CD4-positive, alpha-beta T cell treated with Interleukin-17A for 1 hour (primary cell): ENCODE measurements around the gene DDX59.

Source experiments
- DNase-seq: peaks from one replicate; pipeline ENCODE4 v3.0.0-alpha.2; 2020

Gene DDX59

DNA sequence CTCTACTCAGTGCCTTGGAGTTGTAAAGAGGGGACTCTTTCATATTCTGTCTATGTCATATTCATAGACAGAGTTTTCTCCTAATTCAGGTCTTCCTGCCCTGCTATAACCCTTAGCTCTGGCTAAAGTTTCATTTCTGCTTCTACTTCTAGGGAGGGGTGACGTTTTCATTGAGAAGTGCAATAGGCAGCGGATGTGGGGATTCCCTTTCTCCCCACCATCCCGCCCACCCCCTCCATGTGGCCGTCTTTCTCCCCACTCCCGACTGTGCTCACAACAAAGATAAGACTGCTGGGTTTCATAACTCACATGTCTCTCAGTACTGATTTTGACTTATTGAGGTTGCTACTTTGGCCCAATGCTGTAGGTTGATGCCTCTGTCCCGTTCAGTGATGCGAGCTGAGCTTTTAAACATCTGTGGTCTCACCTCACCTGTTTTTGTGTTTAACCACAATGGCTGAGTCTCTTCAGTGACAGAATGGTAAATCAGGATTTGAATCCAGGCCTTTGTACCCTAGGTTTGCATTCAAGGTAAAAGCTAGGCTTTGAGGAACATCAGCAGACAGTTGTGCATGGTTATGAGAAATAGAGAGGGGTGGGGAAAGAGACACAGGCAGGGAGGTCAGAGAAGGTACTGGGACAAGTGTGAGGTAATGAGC is 41.4 kb downstream of the DDX59 start:
- DNase-seq, result peak; percentile 60

DNA sequence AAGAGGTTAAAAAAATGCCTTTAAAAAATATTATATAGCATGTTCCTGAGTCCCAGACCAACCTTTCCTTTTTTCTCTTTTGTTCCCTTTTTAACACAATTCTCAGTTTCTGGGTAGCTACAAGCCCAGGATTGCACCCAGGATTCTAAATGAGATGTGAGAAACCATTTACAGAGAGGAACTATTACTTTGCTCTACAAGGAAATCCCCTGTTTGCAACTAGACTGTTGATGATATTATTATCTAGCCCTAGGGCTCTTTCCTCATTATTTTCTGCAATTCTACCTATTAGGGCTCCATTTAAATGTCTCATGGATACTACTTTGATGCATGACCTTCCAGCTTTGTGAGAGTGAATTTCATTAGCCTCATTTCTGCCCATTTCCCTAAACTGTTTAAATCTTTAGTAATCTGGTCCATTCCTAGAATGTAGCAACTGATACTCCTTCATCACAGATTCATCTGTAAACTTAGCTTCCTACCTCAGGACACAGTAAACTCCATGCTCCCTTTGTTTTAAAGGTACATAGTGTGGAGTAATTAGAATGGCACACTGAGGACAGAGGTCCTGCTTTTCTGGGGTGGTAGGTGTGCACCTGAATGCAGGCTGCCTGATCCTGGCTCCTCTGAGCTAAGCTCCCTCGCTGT is 42.0 kb downstream of the DDX59 start:
- DNase-seq, result no peak

- DNase-seq, result no peak
Observed at GRCh38 chr1:200626853-200627534, 42.7 kb downstream of the DDX59 start.

DNA sequence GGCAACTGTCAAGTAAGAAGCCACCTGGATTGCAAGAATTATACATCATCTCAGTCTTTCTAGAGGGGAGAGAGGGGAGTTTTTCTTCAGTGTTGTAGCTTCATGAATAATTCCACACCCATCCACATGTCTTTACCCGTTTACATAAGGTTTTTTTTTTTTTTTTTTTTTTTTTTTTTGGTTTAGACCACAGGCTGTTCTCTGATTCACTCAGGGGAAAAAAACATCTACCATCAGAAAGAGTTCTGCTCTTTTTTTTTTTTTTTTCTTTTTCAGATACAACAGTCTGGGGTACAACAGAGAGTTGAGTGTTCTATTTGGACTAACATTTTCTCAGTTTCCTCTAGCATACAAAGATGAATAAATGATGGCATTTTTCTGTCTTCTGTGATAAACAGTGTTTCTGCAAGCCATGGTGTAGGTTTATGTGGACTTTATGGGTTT is 44.3 kb downstream of the DDX59 start:
- no peak for DNase-seq

GRCh38 chr1:200624679-200625335 is 44.9 kb downstream of the DDX59 start:
- DNase-seq, result no peak

DNA sequence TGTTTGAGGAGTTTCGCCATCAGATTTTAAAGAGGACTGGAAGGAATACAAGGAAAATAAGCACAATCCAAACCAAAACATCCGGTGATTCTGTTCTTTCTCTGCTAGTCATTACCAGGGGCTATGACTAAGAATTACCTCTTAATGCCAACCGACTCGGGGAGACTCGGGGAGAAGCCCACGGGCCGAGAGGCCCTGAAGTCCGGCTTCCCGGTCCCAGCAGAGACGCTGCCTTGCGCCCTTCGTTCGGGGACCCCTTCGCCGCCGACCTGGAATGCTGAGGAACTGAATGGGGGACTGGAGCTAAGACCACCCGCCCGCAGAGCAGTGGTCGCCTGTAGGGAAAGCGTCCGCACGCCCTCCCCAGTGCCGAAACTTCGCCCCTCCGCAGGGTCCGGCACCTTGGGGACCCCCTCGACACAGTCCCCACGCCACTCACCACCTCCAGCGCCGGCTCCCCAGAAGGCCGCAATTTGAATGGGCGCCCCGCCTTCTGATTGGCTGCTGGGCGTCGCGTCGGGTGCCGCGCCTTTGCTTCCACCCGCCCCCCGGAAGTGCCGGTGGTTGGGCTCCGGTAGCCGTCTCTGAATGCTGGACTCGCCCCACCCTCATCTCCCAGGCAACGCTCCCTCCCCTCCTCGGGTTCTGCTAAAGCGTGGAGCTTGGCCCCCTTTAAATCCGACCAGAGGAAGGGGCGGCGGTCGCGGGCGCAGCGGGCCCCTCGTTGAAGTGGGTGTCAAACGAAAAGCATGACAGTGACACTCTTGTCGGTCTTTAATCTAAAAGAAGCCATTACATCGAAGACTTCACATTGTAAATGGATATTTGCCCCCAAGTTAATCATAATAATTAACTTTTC is 49.2 kb downstream of the DDX59 start, which contains the start of gene KIF14:
KIF14 (minus strand) TSS at position 479 of the 859 bp plus-strand sequence. CDS start 2,028 bp downstream, outside the sequence.
- peak; percentile 93 for DNase-seq

GRCh38 chr1:200619894-200620272 is 49.8 kb downstream of the DDX59 start:
- no peak for DNase-seq

DNA sequence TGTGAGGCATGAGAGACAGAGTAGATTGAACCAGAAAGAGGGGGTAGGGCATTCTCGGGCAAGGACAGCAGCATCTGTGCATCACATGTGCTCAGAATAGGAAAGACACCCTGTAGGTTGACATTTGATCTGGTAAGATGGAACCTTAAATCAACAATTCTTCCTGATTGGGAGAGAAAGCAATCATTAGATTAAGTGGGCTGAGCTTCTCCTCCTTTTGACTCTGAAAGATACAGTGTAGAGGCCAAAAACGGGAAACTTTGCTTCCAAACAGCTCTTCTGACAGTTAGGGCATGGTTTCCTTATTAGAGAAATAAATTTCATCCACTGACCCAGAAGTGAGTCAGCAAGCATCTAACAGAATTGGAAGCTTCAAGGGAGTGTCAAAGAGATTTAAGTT is 58.9 kb downstream of the DDX59 start:
- no peak for DNase-seq

- no peak for DNase-seq
Observed at GRCh38 chr1:200602632-200603031, 67.1 kb downstream of the DDX59 start.
